Ascending aorta (tissue), 2 donors: ENCODE measurements around the gene MFN2. TPM values are rescaled to one million over a fixed set of nuclear protein-coding genes. Genes with fewer than 3 reads are reported as not detected.
"Not testable (repeated sequence)": the region's sequence is repeated elsewhere in the genome, so short reads cannot be mapped to it uniquely, and the experiment has no call there.

Experiments
- DNase-seq, 2 donors: peaks; one replicate each; pipeline ENCODE4 v3.0.0-alpha.2; 2019; ENCODE audit warnings: low spot score in 2 of 2
- H3K27ac ChIP-seq, 2 donors: fragments of 200-600 bp; sonication (generic); one replicate each; pipeline ENCODE4 v1.5.1; 2016 to 2017; ENCODE audit warnings: mild to moderate bottlenecking in 1 of 2
- H3K27me3 ChIP-seq: fragments of 200-600 bp; sonication (generic); one replicate; pipeline ENCODE4 v1.5.1; 2017
- H3K36me3 ChIP-seq, 2 donors: fragments of 200-600 bp; sonication (generic); one replicate each; pipeline ENCODE4 v1.5.1; 2016
- H3K4me1 ChIP-seq, 2 donors: fragments of 200-600 bp; sonication (generic); one replicate each; pipeline ENCODE4 v1.5.1; 2016 to 2017; ENCODE audit warnings: mild to moderate bottlenecking in 1 of 2
- H3K4me3 ChIP-seq, 2 donors: fragments of 200-600 bp; sonication (generic); one replicate each; pipeline ENCODE4 v1.5.1; 2016 to 2017; ENCODE audit warnings: mild to moderate bottlenecking in 1 of 2
- H3K9me3 ChIP-seq, 2 donors: fragments of 200-600 bp; sonication (generic); one replicate each; pipeline ENCODE4 v1.5.1; 2016
- CTCF ChIP-seq, 3 experiments: fragments of 200-600 bp in 2 of 3; fragments of 450-650 bp in 1 of 3; sonication (generic) in 2 of 3; IDR thresholded peaks; one replicate each; pipeline ENCODE4 v1.5.1; 2016 to 2019; ENCODE audit warnings: antibody characterized with exemption in 3 of 3, mild to moderate bottlenecking in 1 of 3, moderate library complexity in 1 of 3
- intact Hi-C: fragments of 100-400 bp; cut with DNase I; formaldehyde crosslinking; loops from one replicate; pipeline ENCODE4 v1.15.1; 2023
- total RNA-seq: library from RNA; depleted of rRNA; stranded (reverse); fragments of >200 nt; gene quantifications from one replicate; pipeline ENCODE4 v1.1.0, GENCODE V29; 2016

The MFN2 gene
- total RNA-seq, result 85.6 TPM

- Histone ChIP-seq H3K4me1 (peaks cover 0 to 11% of the 10 kb centered on the region in 2 donors), H3K4me3 (peak within 1 kb of the TSS; percentile 91 to 92), H3K36me3 (peaks cover 20 to 38% of the 10 kb centered on the region in 2 donors), H3K27me3 (no peaks in the 10 kb centered on the region), H3K27ac (peak within 1 kb of the TSS; percentile 89 to 95), H3K9me3 (no peaks in the 10 kb centered on the region)
- no peak for TF ChIP-seq CTCF (IDR thresholded peaks at IDR 0.05)
- peak; percentile 87 to 97 for DNase-seq
- intact Hi-C loops, result loop anchor here (1.0 to 5.0 kb wide), 5 partner anchors 39 to 174 kb away; partner anchors contain the start of genes CLCN6, MIIP and PLOD1
These were observed at the start of gene MFN2 for GRCh38 chr1:11979851-11980675. MFN2 (plus strand) TSS chr1:11980444; CDS start chr1:11989169, 8,725 bp downstream.

- Histone ChIP-seq H3K4me3 (no peak overlapping the region), H3K27ac (peak overlapping the region; percentile 17 to 56), H3K36me3 (no peaks in the 10 kb centered on the region), H3K9me3 (no peaks in the 10 kb centered on the region), H3K27me3 (no peaks in the 10 kb centered on the region), H3K4me1 (peaks cover 0 to 24% of the 10 kb centered on the region in 2 donors)
- no peak for DNase-seq
- intact Hi-C loops, result no loop called here
- TF ChIP-seq CTCF (IDR thresholded peaks at IDR 0.05), result no peak
These were observed 49.4 kb upstream of the MFN2 start for GRCh38 chr1:11930571-11931445.

GRCh38 chr1:11931845-11932244 is 48.4 kb upstream of the MFN2 start:
- H3K4me3 ChIP-seq, result no peak overlapping the region
- no peak for DNase-seq
- H3K27me3 ChIP-seq, result no peaks in the 10 kb centered on the region
- no peak overlapping the region for H3K27ac ChIP-seq
- TF ChIP-seq CTCF (IDR thresholded peaks at IDR 0.05), result no peak
- no peaks in the 10 kb centered on the region for H3K36me3 ChIP-seq
- peaks cover 0 to 24% of the 10 kb centered on the region in 2 donors for H3K4me1 ChIP-seq
- intact Hi-C loops, result no loop called here
- no peaks in the 10 kb centered on the region for H3K9me3 ChIP-seq

- peak; percentile 70 to 96 for DNase-seq
- intact Hi-C loops, result loop anchor here (1.0 to 2.0 kb wide), 2 partner anchors 26 to 45 kb away; no protein-coding TSS in a partner anchor
- Histone ChIP-seq H3K9me3 (no peaks in the 10 kb centered on the region), H3K27ac (peak within 1 kb of the TSS; percentile 84 to 89), H3K27me3 (no peaks in the 10 kb centered on the region), H3K36me3 (no peaks in the 10 kb centered on the region), H3K4me3 (peak within 1 kb of the TSS; percentile 68 to 78), H3K4me1 (peaks cover 0 to 22% of the 10 kb centered on the region in 2 donors)
- TF ChIP-seq CTCF (IDR thresholded peaks at IDR 0.05), result no peak
These were observed 45.8 kb upstream of the MFN2 start, which contains the start of gene PLOD1 for GRCh38 chr1:11934302-11935056. PLOD1 (plus strand) TSS chr1:11934717; CDS start chr1:11934780, 63 bp downstream.

GRCh38 chr1:11935057-11935412 is 45.2 kb upstream of the MFN2 start:
- H3K27me3 ChIP-seq, result no peaks in the 10 kb centered on the region
- peaks cover 0 to 17% of the 10 kb centered on the region in 2 donors for H3K4me1 ChIP-seq
- peak overlapping the region; percentile 68 to 78 for H3K4me3 ChIP-seq
- H3K9me3 ChIP-seq, result no peaks in the 10 kb centered on the region
- H3K27ac ChIP-seq, result peak overlapping the region; percentile 84 to 89
- no peak for DNase-seq
- H3K36me3 ChIP-seq, result no peaks in the 10 kb centered on the region
- intact Hi-C loops, result loop anchor here (2.0 kb wide), 1 partner anchor 26 kb away; no protein-coding TSS in a partner anchor
- TF ChIP-seq CTCF (IDR thresholded peaks at IDR 0.05), result no peak

GRCh38 chr1:11935733-11936132 is 44.5 kb upstream of the MFN2 start:
- not testable (repeated sequence) for H3K27ac ChIP-seq
- intact Hi-C loops, result loop anchor here (2.0 kb wide), 1 partner anchor 27 kb away; no protein-coding TSS in a partner anchor
- H3K4me3 ChIP-seq, result peak overlapping the region in 1 of 2 donors; percentile 78

More at GRCh38 chr1:11935733-11936132, 44.5 kb upstream of the MFN2 start:
- H3K36me3 ChIP-seq, DNase-seq, H3K4me1 ChIP-seq, H3K9me3 ChIP-seq, H3K27me3 ChIP-seq: not testable (repeated sequence)
